ENCODE results near the gene NLN.
"Not testable (repeated sequence)": the region's sequence is repeated elsewhere in the genome, so short reads cannot be mapped to it uniquely, and the experiment has no call there.

The NLN gene

GRCh38 chr5:65825408-65826328 lies 103.7 kb downstream of the NLN start:
- ATAC-seq (replicated peaks): no peak
- no peaks in the 10 kb centered on the region for H3K27me3 Mint-ChIP-seq
- no peak for DNase-seq
- H3K9me3 Mint-ChIP-seq: no peaks in the 10 kb centered on the region
- peaks cover 0 to 2% of the 10 kb centered on the region in 2 donors for H3K4me1 Mint-ChIP-seq (ENCODE audit: low read depth in 2 of 2)
- no peaks in the 10 kb centered on the region for H3K36me3 Mint-ChIP-seq (ENCODE audit: insufficient read depth)
- H3K4me3 Mint-ChIP-seq: no peak overlapping the region
- no peak overlapping the region for H3K27ac Mint-ChIP-seq

GRCh38 chr5:65828022-65828896 lies 106.3 kb downstream of the NLN start:
- ATAC-seq (replicated peaks) (no peak), DNase-seq (no peak)
- Mint-ChIP-seq H3K4me1 (ENCODE audit: low read depth in 2 of 2) (peaks cover 0 to 2% of the 10 kb centered on the region in 2 donors), H3K27me3 (no peaks in the 10 kb centered on the region), H3K9me3 (no peaks in the 10 kb centered on the region), H3K27ac (no peak overlapping the region), H3K36me3 (ENCODE audit: insufficient read depth) (no peaks in the 10 kb centered on the region), H3K4me3 (no peak overlapping the region)

- Mint-ChIP-seq H3K4me1 (ENCODE audit: low read depth in 2 of 2) (peaks cover 0 to 1% of the 10 kb centered on the region in 2 donors), H3K4me3 (no peak overlapping the region), H3K36me3 (ENCODE audit: insufficient read depth) (no peaks in the 10 kb centered on the region), H3K9me3 (no peaks in the 10 kb centered on the region), H3K27me3 (no peaks in the 10 kb centered on the region), H3K27ac (no peak overlapping the region)
- ATAC-seq (replicated peaks): no peak
- DNase-seq: no peak
Measured at GRCh38 chr5:65830856-65831255, 108.9 kb downstream of the NLN start.

GRCh38 chr5:65831276-65831675 lies 109.3 kb downstream of the NLN start:
- Mint-ChIP-seq H3K27me3 (no peaks in the 10 kb centered on the region), H3K27ac (no peak overlapping the region), H3K4me3 (no peak overlapping the region), H3K36me3 (ENCODE audit: insufficient read depth) (no peaks in the 10 kb centered on the region), H3K9me3 (no peaks in the 10 kb centered on the region), H3K4me1 (ENCODE audit: low read depth in 2 of 2) (no peaks in the 10 kb centered on the region)
- ATAC-seq (replicated peaks): no peak
- no peak for DNase-seq

- H3K27ac Mint-ChIP-seq: no peak overlapping the region
- H3K9me3 Mint-ChIP-seq: no peaks in the 10 kb centered on the region
Measured at GRCh38 chr5:65832152-65832551, 110.1 kb downstream of the NLN start.

GRCh38 chr5:65832603-65833228 lies 110.7 kb downstream of the NLN start:
- H3K27me3 Mint-ChIP-seq: no peaks in the 10 kb centered on the region
- no peaks in the 10 kb centered on the region for H3K9me3 Mint-ChIP-seq
- no peaks in the 10 kb centered on the region for H3K36me3 Mint-ChIP-seq (ENCODE audit: insufficient read depth)
- H3K4me1 Mint-ChIP-seq (ENCODE audit: low read depth in 2 of 2): no peaks in the 10 kb centered on the region
- no peak overlapping the region for H3K27ac Mint-ChIP-seq
- H3K4me3 Mint-ChIP-seq: no peak overlapping the region
- DNase-seq (no peak), ATAC-seq (replicated peaks) (no peak)

More at GRCh38 chr5:65832152-65832551, 110.1 kb downstream of the NLN start:
- DNase-seq (no peak), ATAC-seq (replicated peaks) (no peak)
- H3K4me3 Mint-ChIP-seq: no peak overlapping the region
- no peaks in the 10 kb centered on the region for H3K36me3 Mint-ChIP-seq (ENCODE audit: insufficient read depth)
- H3K4me1 Mint-ChIP-seq (ENCODE audit: low read depth in 2 of 2): no peaks in the 10 kb centered on the region
- H3K27me3 Mint-ChIP-seq: no peaks in the 10 kb centered on the region

- Mint-ChIP-seq H3K27me3 (no peaks in the 10 kb centered on the region), H3K4me1 (ENCODE audit: low read depth in 2 of 2) (no peaks in the 10 kb centered on the region), H3K9me3 (no peaks in the 10 kb centered on the region), H3K4me3 (no peak overlapping the region), H3K27ac (no peak overlapping the region), H3K36me3 (ENCODE audit: insufficient read depth) (no peaks in the 10 kb centered on the region)
- no peak for ATAC-seq (replicated peaks)
- no peak for DNase-seq
Measured at GRCh38 chr5:65833780-65834179, 111.8 kb downstream of the NLN start.

GRCh38 chr5:65834306-65834705 lies 112.3 kb downstream of the NLN start:
- ATAC-seq (replicated peaks) (no peak), DNase-seq (no peak)
- Mint-ChIP-seq H3K36me3 (ENCODE audit: insufficient read depth) (no peaks in the 10 kb centered on the region), H3K9me3 (no peaks in the 10 kb centered on the region), H3K4me1 (ENCODE audit: low read depth in 2 of 2) (no peaks in the 10 kb centered on the region), H3K4me3 (no peak overlapping the region), H3K27ac (no peak overlapping the region), H3K27me3 (no peaks in the 10 kb centered on the region)

GRCh38 chr5:65835191-65835590 lies 113.2 kb downstream of the NLN start:
- H3K27ac Mint-ChIP-seq: no peak overlapping the region
- H3K27me3 Mint-ChIP-seq: no peaks in the 10 kb centered on the region
- no peaks in the 10 kb centered on the region for H3K36me3 Mint-ChIP-seq (ENCODE audit: insufficient read depth)
- no peak for DNase-seq
- ATAC-seq (replicated peaks): no peak
- H3K4me3 Mint-ChIP-seq: no peak overlapping the region
- peaks cover 2% of the 10 kb centered on the region in 2 donors for H3K4me1 Mint-ChIP-seq (ENCODE audit: low read depth in 2 of 2)
- no peaks in the 10 kb centered on the region for H3K9me3 Mint-ChIP-seq

GRCh38 chr5:65837139-65837538 lies 115.1 kb downstream of the NLN start:
- Mint-ChIP-seq H3K36me3 (ENCODE audit: insufficient read depth) (no peaks in the 10 kb centered on the region), H3K4me3 (no peak overlapping the region), H3K9me3 (no peaks in the 10 kb centered on the region), H3K27me3 (no peaks in the 10 kb centered on the region), H3K27ac (no peak overlapping the region), H3K4me1 (ENCODE audit: low read depth in 2 of 2) (peaks cover 3 to 4% of the 10 kb centered on the region in 2 donors)
- DNase-seq: no peak
- ATAC-seq (replicated peaks): no peak

- ATAC-seq (replicated peaks); H3K27ac Mint-ChIP-seq; H3K27me3 Mint-ChIP-seq; H3K4me3 Mint-ChIP-seq; H3K9me3 Mint-ChIP-seq; DNase-seq; H3K4me1 Mint-ChIP-seq (ENCODE audit: low read depth in 2 of 2); H3K36me3 Mint-ChIP-seq (ENCODE audit: insufficient read depth): not testable (repeated sequence)
Measured at GRCh38 chr5:65839170-65839569, 117.2 kb downstream of the NLN start.

GRCh38 chr5:65840071-65840470 lies 118.1 kb downstream of the NLN start:
- H3K9me3 Mint-ChIP-seq: peaks cover 0 to 4% of the 10 kb centered on the region in 2 donors
- H3K4me3 Mint-ChIP-seq: no peak overlapping the region
- peak overlapping the region in 1 of 2 donors; percentile 73 for H3K27ac Mint-ChIP-seq
- H3K36me3 Mint-ChIP-seq (ENCODE audit: insufficient read depth): no peaks in the 10 kb centered on the region
- peaks cover 3 to 4% of the 10 kb centered on the region in 2 donors for H3K4me1 Mint-ChIP-seq (ENCODE audit: low read depth in 2 of 2)
- no peaks in the 10 kb centered on the region for H3K27me3 Mint-ChIP-seq
- no peak for ATAC-seq (replicated peaks)
- no peak for DNase-seq

- not testable (repeated sequence) for H3K36me3 Mint-ChIP-seq (ENCODE audit: insufficient read depth); H3K27me3 Mint-ChIP-seq; H3K4me1 Mint-ChIP-seq (ENCODE audit: low read depth in 2 of 2); DNase-seq; H3K27ac Mint-ChIP-seq; H3K4me3 Mint-ChIP-seq; H3K9me3 Mint-ChIP-seq; ATAC-seq (replicated peaks)
Measured at GRCh38 chr5:65844763-65845162, 122.8 kb downstream of the NLN start.

Measured in effector memory CD8-positive, alpha-beta T cell (primary cell).